GM21737 (cell line): Measurements from ENCODE around the gene GALNTL6.
A peak's percentile ranks its signal among the peaks of the same experiment; 100 is the strongest.

ENCODE experiments used
- ATAC-seq: cut with Tn5 transposase; IDR thresholded peaks from one replicate; pipeline ENCODE4 v1.9.1; 2021; ENCODE audit warnings: mild to moderate bottlenecking, moderate library complexity; ENCODE audit not compliant: unreplicated experiment

Gene GALNTL6

GRCh38 chr4:171985129-171985528 is 171.9 kb downstream of the GALNTL6 start:
- no peak for ATAC-seq

DNA sequence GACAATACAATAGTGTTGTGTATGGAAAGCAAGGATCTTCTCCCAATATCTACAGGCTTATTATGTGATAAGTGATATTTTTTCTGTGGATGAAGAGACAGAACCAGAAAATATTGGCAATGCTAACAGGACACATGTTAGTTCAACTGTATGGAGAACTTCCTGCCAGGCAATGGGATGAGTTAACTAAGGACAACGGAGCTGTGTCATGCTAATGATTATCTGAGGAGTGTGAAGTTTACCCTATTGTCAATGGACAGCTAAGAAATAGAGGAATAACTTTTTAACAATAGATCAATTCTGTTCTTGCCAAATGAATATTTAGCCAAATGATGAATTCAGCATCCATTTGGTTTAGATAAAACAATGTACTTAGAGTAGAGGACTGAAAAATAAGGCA is 180.0 kb downstream of the GALNTL6 start:
- ATAC-seq: no peak

- ATAC-seq: no peak
These were observed 194.7 kb downstream of the GALNTL6 start for GRCh38 chr4:172007889-172008288.

GRCh38 chr4:172009446-172010230 is 196.4 kb downstream of the GALNTL6 start:
- no peak for ATAC-seq

GRCh38 chr4:172011196-172011595 is 198.0 kb downstream of the GALNTL6 start:
- no peak for ATAC-seq

GRCh38 chr4:172018358-172018757 is 205.2 kb downstream of the GALNTL6 start:
- ATAC-seq: no peak

DNA sequence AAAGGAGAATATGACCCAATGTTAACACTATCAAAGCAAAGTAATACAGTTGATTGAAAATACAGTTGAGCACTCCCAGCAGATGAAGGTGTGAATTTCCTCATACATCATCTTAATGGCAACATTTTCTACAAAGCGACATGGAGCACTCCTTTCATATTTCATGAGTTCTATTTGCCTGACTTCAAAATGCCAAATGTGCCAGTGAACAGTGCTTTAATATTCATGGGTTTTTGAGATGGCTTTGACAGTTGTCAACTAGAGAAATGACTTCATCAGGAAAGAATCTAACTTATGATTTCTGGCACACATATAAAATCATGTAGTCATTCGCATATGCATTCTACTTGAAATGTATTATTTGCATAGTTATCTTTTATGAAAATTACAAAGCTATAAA is 222.4 kb downstream of the GALNTL6 start:
- ATAC-seq: no peak

GRCh38 chr4:172040766-172041165 is 227.6 kb downstream of the GALNTL6 start:
- ATAC-seq: no peak

DNA sequence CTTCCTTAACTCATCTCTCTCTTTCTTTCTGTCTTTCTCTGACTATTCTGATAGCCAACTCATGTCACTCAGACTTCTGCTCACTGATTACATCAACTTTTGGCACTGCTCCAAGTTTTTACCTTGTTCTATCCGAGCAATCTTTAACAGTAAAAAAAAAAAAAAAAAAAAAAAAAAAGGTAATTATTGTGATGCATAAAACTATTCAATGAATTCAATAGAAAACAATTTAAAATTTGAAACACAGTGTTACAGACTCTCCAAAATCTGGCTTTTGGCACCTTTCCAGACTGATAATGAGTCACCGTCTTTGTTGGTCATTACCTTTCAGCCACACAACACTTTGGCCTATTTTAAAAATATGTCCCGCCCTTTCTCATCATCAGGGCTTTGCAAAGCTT is 229.5 kb downstream of the GALNTL6 start:
- no peak for ATAC-seq

DNA sequence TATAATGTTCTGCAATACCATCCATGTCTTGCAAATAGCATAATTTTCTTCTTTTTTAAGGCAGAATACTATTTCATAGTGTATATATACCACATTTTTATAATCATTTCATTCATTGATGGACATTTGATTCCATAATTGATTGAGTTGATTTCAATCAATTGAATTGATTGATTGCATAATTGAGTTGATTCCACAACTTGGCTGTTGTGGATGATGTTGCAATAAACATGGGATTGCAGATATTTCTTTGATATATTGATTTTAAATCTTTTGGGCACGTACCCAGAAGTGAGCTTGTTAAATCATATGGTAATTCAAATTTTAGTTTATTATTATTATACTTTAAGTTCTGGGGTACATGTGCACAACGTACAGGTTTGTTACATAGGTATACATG is 232.8 kb downstream of the GALNTL6 start:
- ATAC-seq: no peak

DNA sequence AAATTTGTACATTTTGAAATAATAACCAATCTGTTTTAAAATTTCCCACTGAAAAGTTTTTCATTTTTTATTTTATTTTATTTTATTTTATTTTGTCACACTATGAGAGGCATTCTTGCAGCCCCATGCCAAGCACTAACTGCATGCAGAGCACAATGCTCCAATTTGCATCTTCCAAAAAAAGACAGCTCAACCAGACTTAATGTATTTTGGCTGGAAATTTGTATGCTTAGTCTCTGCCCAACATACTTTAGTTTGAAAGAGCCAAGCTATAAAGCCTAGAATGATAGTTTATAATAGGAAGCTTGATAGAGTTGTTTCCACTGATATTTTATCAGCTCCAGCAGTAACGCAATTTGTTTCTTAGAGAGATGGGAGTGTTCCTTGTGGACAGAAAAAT is 235.5 kb downstream of the GALNTL6 start:
- no peak for ATAC-seq

GRCh38 chr4:172050911-172051310 is 237.7 kb downstream of the GALNTL6 start:
- no peak for ATAC-seq

GRCh38 chr4:172055046-172055445 is 241.8 kb downstream of the GALNTL6 start:
- peak; percentile 82 for ATAC-seq

- no peak for ATAC-seq
These were observed 242.3 kb downstream of the GALNTL6 start for GRCh38 chr4:172055498-172055897.

- no peak for ATAC-seq
These were observed 248.0 kb downstream of the GALNTL6 start for GRCh38 chr4:172061204-172061603.

GRCh38 chr4:172068506-172068905 is 255.3 kb downstream of the GALNTL6 start:
- no peak for ATAC-seq

DNA sequence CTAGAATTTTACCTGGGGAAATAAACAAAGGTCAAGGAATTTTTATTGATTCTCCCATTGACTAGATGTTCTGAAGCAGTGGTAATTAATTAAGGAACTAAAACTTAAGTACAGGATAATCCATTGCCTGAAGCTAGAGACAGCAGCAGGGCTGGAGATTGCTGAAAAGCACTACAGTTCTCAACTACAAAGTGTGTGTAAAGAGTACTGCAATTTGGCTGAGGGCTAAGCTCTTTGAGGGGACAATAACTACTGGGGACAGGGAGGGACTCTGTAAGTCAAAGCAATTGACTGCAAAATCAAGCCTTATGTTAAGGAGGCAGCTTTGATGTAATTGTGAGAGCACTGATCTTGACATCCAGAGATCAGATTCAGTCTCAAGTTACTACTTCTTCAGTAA is 260.4 kb downstream of the GALNTL6 start:
- no peak for ATAC-seq

- ATAC-seq: no peak
These were observed 270.1 kb downstream of the GALNTL6 start for GRCh38 chr4:172083272-172083671.

- no peak for ATAC-seq
These were observed 275.4 kb downstream of the GALNTL6 start for GRCh38 chr4:172088556-172088955.

- no peak for ATAC-seq
These were observed 282.0 kb downstream of the GALNTL6 start for GRCh38 chr4:172095161-172095560.

DNA sequence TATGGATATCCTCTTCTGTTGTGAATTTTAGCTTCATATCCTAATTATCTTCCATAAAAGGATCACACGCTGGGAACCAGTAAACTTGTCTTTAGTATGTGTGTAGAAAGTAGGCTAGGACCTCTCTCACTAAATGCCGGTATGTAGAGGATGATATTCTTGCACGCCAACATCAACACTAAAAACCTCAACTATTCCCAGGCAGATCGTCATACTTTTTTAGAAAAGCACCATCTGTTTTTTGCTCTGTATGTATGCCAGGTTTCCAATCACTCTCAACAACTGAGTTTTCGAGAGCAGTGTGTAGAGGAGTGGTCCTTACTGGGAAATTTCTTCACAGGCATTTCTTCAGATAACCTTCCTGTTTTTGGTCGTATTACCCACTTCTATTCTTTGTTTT is 283.6 kb downstream of the GALNTL6 start:
- ATAC-seq: no peak

DNA sequence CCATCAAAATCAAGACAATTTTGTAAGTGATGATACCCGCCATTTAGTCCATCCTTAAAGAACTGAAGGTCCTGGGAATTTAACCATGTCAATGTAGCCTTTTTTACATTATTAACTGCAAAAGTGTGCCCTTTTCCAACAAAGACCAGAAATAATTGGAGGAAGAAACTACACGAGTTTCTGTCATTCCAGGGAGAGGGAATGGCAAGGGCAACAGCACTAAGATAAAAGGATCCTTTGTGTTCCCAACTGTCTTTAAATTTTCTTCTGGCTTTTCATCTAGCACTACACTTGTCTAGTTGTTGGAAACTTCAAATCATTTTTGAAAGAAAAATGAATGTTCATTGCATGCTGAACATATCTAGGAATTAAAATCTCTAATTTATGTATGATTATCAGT is 286.2 kb downstream of the GALNTL6 start:
- ATAC-seq: no peak

DNA sequence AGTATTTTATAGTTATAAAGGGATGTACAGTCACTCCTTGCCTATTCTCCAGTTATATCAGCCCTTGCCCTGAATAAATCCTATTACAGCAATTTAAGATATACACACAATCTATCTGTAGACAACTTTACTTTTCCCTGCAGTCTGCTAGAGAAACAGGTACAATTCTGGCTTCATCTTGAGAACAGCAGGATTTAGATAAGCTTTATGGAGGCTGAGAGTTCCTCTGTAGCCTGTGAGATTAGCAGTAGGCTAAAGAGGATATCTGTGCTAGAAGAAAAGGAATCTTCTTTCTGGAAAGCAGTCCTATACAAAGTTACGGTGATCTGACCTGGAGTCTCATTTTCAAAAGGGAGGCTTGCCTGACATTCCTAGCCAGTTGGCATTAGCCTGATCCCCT is 290.3 kb downstream of the GALNTL6 start:
- no peak for ATAC-seq
